Hepatic stellate cell (primary cell): ENCODE measurements around the gene CFAP92.

ENCODE experiments used
- DNase-seq: peaks from one replicate; pipeline ENCODE4 v3.0.0; 2011; ENCODE audit warnings: low spot score

The CFAP92 gene, protein sequence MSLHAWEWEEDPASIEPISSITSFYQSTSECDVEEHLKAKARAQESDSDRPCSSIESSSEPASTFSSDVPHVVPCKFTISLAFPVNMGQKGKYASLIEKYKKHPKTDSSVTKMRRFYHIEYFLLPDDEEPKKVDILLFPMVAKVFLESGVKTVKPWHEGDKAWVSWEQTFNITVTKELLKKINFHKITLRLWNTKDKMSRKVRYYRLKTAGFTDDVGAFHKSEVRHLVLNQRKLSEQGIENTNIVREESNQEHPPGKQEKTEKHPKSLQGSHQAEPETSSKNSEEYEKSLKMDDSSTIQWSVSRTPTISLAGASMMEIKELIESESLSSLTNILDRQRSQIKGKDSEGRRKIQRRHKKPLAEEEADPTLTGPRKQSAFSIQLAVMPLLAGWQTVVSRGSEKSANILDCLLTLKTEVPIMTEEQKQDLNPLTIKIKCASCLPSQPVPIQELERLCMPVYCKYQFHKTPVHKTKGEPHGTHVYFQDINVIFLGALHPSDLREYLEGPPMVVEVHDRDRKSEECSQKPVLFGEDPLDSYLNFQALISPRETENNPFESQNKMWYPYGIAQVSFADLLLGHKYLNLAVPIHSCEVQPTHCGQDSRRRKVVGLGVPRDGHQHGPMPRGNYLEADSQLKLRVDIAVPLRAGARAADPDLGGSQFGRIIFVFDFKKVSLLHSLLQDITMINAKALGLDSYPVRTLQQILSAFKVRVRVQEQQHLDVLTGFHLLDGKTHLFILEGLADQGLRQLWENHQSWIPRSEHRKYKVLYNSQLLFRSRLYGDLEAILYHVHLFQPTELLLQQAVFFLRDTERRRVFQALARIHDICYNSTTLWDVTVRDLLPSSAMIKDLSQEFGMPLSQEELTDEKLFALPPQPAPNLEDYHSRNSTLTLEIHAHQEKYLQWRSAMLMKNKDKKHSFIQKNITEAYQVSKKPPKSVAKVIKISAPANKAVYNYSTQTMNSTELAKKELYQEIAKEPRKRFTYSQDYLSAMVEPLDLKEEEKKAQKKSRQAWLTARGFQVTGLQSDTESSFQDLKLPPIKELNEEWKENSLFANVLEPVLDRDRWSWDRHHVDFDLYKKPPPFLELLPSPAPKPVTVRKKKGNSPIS

DNA sequence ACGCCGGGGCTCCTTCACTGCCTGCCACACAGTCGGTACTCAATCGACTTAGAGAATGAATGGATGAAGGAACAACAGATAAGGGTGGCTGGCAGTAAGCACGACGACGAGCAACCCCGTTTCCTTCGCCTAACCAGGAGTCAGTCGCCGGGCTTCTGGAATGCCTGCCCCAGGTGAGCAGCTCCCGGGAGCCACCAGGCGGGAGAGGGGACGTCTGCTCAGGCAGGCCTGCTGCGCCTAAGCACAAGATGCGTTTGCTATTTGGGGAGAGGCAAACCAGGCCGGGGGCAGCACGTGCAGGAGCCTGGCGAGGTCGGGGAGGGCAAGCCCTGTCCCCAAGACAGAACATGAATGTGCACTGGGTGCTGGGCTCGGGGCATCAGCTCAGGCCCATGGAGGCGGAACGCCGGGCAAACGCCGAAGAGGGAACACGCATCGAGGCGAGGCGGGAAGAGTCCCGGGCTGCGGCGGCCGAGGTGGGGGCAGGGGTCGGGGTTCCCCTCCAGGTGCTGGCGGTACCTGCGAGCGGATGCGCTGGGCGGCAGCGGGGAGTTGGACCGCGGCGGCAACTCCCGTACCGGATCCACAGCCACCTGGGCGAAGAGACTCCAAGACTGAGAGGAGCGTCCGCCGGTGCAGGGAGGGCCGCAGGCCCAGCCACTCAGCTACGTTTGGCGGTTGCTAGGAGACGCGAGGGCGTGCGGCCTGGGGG is at the start of gene CFAP92:
Gene CFAP92, minus strand, starts transcription at position 616 of the 712 bp plus-strand sequence. CDS start 772 bp downstream, outside the sequence.
- DNase-seq, result peak; percentile 83

DNA sequence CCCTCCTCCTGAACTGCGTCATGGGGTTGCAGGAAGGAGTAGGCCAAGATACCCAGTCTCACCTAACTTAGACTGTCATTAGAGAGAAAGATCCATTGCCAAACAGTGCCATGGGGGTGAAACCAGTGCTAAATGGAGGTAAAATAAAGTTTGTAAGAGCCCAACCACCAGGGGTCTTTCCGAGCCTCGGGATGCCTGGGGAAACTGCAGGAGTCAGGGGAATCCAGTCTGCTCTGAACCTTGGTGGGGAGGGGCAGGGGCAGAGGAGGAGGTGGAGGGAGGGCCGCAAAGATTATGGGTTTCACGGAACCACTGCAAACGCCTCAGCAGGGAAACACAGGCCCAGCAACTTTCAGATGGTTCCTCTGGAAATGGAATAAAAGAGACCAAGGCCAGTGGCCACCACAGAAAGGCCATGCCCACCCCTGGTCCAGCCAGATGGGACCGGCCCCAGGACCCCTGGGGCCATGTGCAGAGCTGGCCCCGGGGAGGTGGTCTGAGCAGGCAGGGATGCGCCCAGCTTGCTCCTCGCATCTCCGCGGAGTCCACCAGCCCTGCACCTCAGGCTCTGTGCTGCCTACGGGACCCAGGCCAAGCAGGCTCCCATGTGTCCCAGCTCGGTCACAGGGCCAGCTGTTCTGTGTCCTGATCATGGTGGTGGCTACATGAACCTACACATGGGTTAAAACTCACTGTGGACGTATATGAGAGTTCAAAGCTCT is 46.9 kb upstream of the CFAP92 start:
- no peak for DNase-seq

DNA sequence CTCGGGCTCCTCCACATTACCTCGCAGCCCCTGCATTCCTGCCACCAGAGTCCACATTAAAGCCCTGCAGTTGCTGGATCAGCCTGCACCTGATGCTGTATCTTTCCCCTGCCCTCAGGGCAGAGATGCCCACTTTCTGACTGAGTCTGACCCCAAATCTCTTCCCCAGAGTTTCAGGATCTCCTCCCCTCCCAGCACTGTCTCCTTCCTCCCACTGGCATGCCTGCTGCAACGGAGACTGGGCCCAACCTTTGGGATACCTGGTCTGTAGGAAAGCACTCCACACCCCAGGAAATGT is 46.1 kb upstream of the CFAP92 start:
- DNase-seq, result no peak

DNA sequence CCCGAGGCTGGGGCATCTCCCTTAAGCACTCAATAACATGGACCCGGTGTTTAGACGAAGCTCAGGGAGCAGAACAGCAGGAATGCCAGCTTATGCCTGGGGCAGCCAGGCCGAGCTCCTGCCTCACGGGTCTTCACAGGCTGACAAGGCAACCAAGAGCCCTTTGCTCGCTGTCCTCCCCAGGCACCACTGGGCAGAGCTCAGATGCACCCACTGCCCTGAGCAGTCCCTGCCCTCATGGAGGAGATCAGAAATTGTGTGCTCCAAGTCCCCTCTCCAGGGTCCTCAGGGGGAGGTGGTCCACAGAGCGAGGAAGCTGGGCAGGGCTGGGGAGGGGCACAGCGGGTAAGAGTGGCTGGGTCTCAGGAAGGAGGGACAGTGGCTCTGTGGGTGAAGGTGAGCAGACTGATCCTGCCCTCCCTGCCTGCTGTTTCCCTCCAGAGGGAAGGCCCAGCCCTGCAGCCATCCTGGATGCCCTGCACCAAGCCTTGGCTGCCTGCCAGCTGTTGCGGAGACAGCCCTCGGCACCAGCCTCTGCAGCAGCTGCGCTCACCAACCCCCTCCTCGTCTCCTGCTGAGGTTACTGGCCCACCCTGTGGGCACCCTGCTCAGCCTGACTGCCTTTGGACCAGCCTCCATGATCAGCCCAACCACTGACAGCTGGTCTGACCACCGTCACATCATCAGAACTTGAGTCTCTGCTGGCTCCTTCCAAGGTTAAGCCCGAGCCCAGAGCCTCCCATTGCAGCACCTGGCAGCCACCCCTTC is 45.6 kb upstream of the CFAP92 start:
- no peak for DNase-seq

DNA sequence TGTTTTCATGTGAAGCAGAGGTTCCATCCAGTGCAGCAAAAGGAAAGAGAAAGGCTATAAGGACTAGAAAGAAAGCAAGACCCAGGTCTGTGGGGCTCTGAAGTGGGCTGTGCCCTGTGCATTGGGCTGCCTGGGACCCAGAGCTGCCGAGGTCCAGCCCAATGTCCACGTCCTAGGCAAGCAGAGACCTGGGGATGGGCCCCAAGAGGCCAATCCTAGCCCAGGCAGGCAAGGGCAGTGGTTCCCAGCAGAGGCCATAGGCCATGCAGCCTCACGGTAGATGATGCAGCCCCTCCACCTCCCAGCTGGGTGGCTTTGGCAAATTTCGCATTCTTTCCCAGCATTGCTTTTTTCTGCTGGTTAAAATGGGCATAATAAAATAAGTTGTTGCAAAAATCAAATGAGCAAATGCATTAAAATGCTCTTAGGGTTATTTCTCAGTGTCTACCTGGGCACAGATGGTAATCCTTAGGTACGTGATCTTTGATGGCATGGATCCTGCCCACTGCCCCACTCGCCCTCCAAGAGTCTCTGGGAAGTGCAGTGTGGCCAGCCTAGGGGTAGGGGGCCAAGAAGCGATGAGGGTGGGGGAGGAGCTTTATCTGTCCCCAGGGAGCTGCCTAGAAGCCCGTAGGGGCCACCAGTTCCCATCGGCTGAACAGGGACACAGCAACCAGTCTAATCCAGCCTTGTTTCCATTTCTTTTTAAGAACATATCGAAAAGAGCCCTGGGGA is 44.4 kb upstream of the CFAP92 start:
- no peak for DNase-seq

DNA sequence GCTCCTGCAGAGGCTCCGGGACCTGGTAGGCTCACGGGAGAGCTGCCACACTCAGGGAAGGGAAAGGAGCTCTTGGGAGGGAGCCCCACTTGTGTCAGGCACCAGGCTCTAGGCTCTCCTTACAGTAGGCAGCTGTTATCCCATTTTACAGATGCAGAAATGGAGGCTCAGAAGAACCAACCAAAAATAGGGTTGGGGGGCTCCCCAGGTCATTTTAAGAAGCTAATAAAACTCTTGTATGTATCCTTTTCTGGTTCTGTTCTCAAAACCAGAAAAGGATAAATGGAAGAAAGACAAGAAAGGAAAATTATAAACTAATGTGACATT is 43.2 kb upstream of the CFAP92 start:
- DNase-seq, result no peak

DNA sequence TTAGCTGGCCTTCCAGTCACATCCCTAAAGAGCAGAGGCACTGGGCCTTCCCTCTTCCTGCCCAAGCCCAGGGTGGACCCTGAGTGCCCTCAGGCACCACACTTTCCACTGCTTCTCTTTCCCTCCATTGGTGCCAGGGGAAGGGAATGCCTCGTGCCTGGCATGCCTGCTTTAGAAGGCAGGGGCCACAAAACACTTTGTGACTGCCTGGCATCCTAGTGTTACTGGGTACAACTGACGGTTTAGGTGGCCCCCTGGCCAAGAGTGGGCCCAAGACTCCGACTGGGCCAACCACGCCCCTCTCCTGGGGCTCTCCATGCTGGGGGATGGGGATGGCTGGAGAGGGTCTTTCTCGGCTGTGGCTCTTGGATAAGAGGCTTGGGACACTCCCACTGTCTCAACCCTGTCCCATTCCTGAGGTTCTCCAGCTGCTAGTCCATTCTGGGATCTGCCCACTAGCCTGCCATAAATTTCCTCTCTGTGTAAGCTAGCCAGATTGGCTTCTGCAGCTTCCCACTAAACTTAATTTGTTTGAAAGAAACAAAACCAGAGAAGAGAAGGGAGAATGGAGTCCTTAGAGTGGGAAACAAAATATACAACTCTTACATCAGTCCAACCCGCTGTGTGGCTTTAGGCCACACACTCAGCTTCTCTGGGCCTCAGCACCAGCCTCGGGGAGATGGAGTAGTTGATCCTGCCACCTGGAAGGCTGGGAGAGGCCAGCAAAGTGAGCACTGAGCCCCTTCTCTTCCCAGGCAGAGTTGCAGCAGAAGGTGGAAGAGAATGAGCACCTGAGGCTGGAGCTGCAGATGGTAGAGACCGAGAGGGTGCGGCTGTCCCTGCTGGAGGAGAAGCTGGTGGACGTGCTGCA is 42.6 kb upstream of the CFAP92 start:
- DNase-seq, result no peak

DNA sequence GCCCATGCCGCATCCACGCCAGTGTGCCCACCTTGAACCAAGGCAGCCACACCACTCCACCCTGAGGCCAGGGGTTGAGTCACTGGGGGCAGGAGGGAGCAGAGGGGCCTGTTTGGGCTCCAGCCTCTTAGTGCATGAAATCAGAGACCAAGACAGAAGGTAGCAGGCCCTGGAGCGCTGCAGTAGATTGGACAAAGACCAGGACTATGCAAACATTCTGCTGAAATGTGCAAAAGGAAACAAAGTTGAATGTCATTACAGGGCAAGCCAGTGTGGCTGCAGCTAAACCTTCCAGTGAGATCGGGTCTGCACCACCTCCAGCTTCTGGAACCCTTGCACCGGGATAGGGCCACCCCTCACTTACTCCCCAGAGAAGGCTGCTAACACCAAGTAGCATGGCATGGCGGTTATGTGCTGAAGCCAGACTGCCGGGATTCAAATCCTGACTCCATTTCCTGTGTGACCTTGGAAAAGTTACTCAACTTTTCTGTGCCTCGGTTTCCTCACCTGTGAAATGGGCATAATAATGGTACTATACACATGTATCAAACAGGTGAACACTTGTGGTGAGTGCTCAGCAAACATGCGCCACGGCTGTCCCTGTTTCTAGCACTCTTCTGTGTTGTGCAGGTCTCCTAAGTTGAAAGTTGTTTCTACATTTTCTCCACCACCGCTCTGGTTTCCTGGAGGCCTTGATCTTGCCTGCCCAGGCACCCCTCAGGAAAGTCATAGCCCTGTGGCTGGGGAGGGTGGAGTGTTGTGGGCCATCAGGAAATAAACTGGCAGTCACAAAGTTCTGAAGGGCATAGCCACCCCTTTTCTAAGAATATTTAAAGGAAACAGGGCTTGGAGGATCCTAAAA is 41.7 kb upstream of the CFAP92 start:
- DNase-seq, result no peak

DNA sequence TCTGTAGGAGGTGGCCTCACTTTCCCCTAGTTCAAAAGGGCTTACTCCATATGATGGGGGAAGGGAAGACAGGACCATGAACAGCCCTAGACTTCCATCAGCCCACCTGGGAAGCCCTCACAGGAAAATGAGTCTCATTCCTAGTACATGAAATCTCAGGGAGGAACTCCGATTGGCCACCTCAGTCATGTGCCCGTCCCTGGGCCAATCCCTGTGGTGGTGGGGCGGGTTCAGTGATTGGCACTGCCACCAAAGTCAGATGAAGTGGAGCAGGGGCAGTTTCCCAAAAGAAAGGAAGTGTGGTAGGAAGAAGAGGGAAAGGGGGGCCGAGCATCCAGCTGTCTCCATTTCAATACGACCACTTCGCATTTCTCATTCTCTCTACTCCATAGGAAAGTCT is 40.8 kb upstream of the CFAP92 start:
- peak; percentile 61 for DNase-seq

DNA sequence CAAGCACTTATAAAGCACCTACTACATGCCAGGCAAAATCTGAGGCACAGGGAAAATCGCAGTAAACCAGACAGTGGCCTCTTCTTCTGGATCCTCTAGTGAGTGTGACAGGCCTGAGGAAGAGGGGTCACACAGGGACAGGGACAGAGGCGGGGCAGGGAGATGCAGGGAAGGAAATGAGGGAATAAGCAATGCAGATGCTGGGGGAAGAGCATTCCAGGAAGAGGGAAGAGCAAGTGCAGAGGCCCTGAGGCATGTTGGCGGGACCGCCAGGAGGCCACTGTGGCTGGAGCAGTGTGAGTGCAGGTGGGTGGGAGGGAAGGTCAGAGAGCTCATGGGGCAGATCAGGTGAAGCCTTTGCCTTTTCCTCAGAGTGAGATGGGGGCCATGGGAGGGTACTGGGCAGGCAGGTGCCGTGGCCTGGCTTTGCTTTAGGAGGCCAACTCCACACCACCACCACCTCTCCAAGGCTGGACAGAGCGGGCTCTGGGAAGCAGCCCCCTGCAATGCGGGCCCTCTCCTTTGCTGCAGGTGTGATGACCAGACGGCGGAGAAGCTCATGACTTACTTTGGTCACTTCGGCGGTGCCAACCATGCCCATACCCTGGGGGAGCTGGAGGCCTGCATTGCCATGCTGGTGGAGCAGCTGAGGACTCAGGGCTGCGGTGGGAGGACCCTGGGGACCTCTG is 39.9 kb upstream of the CFAP92 start:
- DNase-seq, result no peak

DNA sequence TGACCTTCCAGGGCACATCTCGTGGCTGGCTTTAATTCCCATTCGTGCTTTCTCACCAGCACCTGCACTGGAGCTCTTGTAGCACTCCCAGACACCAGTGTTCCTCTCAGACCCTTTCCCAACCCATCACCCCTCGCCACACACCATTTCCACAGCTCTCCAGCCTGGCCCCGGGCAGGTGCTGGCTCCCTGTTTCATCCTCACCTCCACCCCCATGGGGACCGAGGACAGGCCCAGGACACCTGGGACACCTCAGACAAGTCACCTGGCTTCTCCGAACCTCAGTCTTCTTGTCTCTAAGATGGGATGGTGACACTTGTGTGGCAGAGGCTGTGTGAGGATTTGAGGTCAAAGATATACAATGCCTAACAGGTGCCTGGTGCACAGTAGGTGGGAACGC is 39.3 kb upstream of the CFAP92 start:
- no peak for DNase-seq

DNA sequence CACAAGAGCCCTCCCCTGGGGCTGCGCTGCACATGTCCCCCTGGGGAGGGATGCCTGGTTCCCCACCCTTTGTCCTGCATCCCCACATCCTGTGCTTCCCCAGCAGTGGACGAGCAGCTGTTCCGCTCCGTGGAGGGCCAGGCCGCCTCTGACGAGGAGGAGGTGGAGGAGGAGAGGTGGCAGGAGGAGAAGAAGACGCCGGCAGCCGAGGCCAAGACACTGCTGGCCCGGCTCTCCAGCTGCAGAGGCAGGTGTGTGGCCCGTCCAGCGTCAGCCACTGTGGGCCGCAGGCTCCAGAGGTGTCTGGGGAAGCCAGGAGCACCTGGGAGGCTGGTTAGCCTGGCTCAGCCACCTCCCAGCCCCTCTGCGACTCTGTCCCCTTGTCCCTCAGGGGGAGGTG is 38.8 kb upstream of the CFAP92 start:
- DNase-seq, result no peak

DNA sequence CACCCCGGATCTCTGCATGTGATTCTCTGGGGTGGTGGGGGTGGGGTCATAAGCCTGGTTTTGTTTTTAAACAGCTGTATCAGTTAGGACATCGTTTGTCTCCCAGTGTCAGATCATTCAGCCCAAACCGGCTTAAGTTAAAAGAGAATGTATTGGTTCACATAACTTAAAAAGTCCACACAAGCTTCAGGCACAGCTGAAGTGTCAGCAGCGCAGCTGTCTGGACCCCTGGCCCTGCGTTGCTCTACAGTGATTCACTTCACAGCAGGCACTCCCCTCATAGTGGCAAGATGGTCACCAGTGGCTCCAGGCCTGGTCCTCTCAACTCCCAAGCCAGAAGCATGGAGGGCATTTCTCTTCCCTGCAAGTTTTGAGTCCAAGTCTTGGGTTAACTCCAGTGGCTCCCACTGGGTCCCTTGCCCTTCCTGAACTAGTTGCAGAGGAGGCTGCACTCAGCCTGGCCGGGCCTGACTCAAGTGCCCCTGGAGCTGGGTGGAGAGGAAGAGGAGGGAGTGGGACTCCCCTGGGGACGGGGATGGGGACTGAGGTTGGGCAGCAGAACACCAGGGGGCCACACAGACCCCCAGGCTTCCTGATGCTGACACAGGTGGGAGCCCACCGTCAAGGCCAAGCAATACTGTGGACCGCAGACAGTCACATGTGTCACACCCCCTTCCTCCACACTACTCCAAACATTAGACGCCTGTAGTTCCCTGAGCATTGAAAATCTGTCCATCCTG is 37.8 kb upstream of the CFAP92 start:
- DNase-seq, result no peak

DNA sequence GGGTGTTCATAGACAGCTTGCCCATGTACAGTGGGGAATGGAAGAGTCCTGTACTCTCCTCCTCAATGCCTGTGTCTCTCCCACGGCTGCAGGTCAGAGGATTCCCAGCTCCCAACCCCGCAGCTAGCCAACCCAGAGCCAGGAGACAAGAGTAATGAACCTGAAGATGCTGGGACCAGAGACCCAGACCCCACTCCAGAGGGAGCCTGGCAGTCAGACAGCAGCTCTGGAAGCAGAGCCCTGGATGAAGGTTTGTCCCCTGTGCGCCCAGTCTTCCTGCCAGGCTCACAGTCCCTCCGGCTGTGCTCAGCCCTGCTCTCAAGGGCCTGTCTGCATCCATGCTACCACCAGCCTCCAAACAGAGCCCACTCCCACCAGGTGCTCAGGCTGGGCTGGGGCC is 36.7 kb upstream of the CFAP92 start:
- no peak for DNase-seq

DNA sequence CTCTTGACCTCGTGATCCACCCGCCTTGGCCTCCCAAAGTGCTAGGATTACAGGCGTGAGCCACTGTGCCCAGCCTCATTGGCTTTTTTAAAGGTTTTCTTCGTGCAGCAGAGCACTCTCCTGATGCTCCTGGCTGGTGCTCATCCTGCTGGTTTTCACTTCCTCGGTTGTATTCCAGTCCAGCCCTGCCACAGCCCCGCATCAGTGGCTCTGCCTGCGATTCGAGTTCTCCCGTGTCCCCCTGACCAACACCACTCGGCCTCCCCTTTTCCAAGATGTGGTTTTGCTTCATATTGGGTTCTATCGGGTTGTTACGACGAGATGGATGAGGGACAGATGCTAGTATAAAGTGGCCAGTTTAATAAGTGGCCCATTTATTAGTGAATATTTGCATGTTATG is 35.0 kb upstream of the CFAP92 start:
- DNase-seq, result no peak

DNA sequence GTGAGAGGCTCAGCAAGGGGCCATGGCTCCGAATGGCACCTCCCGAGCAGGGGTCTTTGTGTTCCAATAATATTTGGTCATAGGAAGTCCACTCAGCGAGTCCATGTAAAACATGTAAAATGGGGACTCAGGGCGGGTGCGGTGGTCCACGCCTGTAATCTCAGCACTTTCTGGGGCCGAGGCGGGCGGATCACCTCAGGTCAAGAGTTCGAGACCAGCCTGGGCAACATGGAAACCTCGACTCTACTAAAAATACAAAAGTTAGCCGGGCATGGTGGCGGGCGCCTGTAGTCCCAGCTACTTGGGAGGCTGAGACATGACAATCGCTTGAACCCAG is 33.6 kb upstream of the CFAP92 start:
- DNase-seq, result no peak
